SH-SY5Y (cell line): ENCODE measurements around the gene PGLYRP4.

ENCODE experiments used
- GATA2 ChIP-seq: IDR thresholded peaks from 2 replicates; pipeline ENCODE4 v1.6.1; 2011; ENCODE audit warnings: mild to moderate bottlenecking, low read depth, low read length
- GATA3 ChIP-seq: IDR thresholded peaks from 2 replicates; pipeline ENCODE4 v1.6.1; 2011; ENCODE audit warnings: low read depth, mild to moderate bottlenecking, low read length, moderate library complexity

- TF ChIP-seq GATA3 (no peak), GATA2 (no peak)
Observed at GRCh38 chr1:153355445-153356071, 6.9 kb upstream of the PGLYRP4 start.
